ENCODE measurements around the gene SLC4A1AP. TPM values are rescaled to one million over a fixed set of nuclear protein-coding genes. Genes with fewer than 3 reads are reported as not detected.

SLC4A1AP gene
- total RNA-seq, 1 donor from 2014 or later, result 30.4 TPM

GRCh38 chr2:27703638-27704341, 40.1 kb downstream of the SLC4A1AP start:
- DNase-seq, result peak; percentile 67

GRCh38 chr2:27704342-27704876, 40.7 kb downstream of the SLC4A1AP start:
- DNase-seq, result no peak

- DNase-seq, result no peak
Observed at GRCh38 chr2:27705851-27706622, 42.3 kb downstream of the SLC4A1AP start.

DNA sequence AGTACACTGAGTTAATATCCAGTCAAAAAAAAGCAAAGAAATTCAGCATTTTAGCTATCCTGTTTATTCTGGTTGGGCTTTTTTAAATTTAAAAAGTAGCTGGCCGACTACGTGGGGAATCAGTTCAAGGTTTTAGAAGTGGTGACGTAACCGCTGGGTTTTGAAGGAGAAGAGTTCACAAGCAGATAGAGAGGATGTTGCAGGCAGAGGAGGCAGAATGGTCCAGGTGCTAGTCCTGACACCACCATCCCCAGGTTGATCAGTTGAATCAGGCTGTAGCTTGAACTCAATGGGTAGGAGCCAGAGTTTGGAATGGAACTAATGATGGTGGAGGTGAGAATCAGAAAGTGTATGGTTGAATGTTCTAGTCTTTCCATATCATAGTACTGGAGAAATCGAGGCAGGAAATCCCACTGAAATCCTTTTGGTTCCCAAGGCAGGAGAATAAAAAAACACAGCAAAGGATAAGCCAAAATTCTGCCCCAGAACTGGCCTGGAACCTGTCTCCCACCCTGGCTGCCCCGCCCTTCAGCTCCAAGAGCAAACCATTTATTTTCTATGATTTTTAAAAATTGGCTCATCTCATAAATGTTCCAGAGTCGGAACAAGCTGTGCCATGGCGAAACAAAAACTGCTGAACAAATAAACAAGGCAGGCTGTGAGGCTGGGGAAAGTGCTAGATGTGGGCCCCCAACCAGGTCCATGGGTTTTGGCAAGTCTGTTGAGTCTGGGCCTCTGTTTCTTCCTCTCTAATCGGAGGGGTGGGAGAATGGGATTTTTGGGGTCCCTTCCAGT, 44.0 kb downstream of the SLC4A1AP start:
- no peak for DNase-seq

- DNase-seq, result no peak
Observed at GRCh38 chr2:27708257-27708654, 44.6 kb downstream of the SLC4A1AP start.

GRCh38 chr2:27708666-27709065, 45.0 kb downstream of the SLC4A1AP start:
- no peak for DNase-seq

DNA sequence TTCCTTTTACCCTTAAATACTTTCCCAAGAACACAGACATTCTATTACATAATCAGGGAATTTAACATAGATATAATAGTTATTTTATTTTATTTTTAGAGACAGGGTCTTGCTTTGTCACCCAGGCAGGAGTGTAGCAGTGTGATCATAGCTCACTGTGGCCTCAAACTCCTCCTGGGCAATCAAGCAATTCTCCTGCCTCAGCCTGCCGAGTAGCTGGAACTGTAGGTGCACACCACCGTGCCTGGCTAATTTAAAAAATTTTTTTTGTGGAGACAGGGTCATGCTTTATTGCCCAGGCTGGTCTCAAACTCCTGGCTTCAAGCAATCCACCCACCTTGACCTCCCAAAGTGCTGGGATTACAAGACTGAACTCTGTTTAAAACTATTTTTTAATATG, 45.6 kb downstream of the SLC4A1AP start:
- DNase-seq, result no peak

DNA sequence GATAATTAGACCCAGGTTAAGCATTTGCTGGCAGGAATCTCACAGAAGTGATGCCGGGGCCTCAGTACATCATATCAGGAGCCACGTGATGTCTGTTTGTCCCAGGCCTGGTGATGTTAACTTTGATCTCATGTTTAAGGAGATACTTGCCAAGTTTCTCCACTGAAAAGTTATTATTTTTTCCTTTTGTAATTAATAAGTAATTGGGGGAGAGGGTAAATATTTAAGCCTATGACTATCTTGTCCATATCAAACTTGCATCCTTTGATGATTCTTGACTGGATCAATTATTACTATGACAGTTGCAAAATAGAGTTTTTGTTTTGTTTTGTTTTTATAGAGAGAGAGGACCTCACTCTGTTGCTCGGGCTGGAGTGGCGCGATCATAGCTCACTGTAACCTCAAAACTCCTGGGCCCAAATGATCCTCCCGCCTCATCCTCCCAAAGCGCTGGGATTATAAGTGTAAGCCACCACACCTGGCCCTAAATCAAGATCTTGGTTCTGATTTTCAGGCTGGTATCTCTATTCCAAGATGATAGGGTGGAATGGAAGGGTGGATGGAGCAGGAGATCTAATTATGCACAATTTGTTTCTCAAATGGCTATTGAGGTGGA, 46.4 kb downstream of the SLC4A1AP start:
- DNase-seq, result no peak

DNA sequence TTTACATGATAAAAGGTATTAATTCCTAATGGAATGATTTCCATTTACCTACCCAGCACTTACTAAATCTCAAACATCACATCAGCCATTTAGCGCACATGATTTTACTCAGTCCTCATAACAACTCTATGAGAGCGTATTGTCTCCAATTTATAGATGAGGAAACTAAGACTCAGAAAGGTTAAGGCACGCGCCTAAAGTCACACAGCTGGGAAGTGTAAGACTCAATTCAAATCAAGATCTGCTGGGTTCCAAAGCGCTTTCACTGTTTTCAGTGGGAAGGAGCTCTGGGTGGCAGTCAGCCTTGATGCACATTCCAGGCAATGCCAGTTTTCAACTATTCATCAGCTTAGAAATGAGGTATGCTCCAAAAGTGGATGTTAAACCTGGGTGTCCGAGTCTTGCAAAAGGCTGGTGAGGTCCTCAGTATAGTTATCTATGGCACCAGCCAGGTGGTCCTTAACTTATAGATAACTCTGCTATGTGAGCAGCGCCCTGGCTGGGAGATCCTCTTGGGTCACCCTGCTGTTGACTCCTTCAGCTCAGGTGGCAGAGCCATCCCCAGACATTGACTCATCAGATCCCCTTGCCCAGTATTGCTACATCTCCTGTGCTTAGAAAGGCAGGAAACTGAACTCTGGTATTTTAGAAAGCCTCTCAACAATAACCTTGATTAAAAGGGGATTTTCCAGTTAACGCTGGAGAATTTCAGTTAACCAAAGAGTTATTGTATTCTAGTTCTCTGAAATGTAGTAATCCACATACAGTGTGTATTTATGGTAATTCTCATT, 47.1 kb downstream of the SLC4A1AP start:
- no peak for DNase-seq

DNA sequence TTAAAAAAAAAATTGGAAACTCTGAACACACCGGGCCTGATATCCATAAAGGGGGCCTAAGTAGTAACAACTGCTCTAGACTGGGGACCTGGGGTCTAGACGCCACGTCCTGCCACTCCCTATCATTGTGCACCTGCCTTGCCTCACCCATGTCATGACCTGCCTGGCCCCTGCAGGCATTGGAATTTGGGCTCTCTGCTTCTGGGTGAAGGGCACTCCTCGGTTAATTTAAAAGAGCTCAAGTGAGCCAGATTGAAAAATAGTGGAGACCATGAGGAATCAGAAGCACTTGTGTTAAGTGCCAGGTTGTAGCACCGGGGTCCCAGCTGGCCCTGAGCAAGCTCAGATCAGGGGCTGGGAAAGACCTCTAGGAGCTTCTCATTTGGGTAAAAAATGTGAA, 48.1 kb downstream of the SLC4A1AP start:
- DNase-seq, result no peak

- DNase-seq, result no peak
Observed at GRCh38 chr2:27712522-27712921, 48.8 kb downstream of the SLC4A1AP start.

DNA sequence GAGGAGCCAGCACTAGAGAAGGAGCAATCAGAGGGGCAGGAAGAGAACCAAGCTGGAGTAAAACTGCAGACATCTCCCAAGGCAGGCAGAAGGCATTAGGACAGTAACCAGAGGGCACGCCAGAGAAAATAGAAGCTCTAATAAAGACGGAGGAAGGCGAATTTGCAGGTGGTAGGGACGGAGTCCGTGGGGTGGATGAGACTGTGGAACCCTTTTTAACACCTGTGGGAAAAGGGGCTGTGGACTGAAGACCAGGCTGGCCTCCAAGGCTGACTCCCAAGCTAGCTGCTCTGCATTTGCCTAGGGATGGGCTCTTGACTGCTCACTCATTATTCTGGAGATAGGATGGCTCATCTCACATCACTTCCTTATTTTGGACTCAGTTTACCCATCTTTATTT, 49.5 kb downstream of the SLC4A1AP start:
- DNase-seq, result no peak

GRCh38 chr2:27714053-27714452, 50.4 kb downstream of the SLC4A1AP start:
- no peak for DNase-seq

DNA sequence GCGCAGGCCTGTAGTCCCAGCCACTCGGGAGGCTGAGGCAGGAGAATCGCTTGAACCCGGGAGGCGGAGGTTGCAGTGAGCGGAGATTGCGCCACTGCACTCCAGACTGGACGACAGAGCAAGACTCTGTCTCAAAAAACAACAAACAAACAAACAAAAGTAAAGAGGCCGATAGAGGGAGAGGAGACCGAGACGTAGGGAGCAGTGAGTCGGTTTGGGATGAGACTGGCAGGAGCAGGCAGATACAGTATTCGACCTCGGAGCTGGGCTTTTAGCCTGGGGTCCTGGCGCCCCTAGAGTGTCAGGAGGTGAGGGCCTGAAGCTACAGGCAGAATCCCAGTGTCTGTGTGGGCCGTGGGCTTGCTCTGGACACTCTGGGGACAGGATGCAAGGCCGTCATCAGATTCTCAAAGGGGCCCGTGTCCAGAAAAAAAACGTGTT, 51.2 kb downstream of the SLC4A1AP start:
- DNase-seq, result no peak

DNA sequence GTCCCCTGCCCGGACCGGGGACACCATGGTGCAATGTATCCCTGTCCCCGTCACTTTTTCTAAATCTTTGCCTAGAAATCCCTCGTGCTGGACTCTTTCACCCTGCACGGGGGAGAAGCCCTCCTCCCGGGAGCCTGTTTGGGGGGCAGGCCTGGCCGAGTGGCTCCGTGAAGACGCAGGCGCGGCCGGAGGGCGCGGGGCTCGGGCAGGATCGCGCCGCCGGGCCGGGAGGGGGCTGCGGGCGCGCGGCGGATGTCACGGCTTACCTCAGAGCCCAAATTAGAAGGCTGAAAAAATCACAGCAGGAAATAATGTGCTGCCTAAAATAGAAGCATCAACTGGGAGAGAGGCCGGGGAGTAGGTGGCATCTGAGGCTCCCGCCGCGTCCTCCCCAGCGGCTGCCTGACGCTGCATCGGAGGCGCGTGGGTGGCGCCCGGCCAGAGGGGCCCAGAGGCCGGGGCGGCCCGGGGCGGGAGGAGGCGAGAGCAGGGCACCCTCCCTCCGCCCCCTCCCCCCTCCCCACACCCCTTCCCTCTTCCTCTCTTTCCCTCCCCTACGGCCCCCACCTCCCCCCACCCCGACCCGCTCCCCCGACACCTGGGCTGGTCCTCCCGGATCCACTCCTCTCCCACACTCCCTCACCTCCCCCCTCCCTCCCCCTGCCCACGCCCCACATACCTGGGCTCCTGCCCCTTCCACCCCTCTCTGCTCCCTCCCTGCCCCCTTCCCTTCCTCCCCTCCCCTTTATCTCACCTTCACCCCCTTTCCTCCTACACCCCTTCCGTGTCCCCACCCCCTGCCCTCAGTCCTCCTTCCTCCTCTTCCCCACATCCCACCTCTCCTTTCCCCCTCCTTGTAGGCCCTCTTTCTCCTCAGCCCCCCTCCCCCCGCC, 51.9 kb downstream of the SLC4A1AP start:
- DNase-seq, result peak; percentile 27

DNA sequence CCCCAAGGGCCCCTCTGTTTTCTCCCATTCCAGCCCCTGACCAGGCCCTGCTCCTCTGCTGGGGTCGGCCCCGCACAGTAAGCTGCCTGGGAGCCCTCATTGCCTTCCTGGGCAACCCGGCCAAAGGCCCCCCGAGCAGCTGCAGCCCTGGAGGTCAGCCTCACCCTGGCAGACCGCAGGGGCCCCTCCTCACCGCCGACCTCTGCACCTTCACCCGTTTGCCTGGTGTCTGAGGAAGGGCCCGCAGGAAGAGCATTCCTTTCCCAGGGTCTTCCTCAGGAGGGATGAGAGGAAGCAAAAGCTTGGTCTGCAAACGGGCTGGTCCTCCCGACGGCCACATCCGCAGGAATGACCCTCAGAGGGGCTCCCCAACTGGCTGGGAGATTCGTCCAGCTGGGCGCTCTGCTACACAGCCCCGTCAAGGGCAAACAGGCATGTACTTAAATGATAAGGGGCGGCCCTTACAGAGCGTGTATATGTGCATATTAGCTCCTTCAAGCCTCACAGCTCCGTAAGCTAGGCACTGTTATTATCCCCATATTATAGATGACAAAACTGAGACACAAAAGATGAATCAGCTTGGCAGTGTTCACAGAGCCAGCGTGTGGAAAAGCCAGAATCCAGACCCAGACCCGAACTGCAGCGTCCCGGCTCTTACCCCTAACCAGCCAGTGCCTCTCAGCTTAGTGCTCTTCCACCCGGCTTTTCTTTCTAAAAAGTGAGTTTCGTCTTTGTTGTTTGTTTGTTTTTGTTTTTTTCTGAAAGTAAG, 52.8 kb downstream of the SLC4A1AP start:
- DNase-seq, result no peak

- no peak for DNase-seq
Observed at GRCh38 chr2:27717070-27717795, 53.5 kb downstream of the SLC4A1AP start.

DNA sequence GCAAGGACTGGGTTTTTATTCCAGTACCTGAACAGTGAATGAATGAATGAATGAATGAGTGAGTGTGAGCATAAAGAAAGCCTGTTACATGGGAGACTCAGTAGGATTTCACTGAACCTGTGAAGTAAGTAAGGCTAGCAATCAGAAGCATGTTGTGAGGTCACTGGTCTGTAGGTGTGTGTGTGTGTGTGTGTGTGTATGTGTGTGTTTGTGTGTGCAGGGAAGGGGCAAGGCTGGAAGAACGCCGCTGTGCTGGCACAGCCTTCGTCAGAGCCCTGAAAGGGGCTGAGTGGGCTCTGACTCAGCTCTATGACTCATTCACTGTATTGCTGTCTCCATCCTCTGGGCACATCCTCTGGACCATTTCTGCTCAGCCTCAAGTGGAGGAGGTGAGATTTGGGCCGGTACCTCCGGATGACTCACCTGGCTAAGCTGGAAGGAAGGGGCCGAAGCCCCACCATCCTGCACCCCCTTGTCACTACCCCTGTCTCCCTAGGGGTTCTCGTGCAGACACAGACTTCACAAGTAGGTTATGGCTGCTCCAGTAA, 56.4 kb downstream of the SLC4A1AP start:
- DNase-seq, result peak; percentile 59

GRCh38 chr2:27721335-27721734, 57.6 kb downstream of the SLC4A1AP start:
- DNase-seq, result no peak
